ENCODE data around the gene VAMP2. TPM values are rescaled to one million over a fixed set of nuclear protein-coding genes. Genes with fewer than 3 reads are reported as not detected.

Gene VAMP2
- total and polyA plus RNA-seq, 9 of the 15 experiments (the other 6 are each of a cell fraction or from before 2014, with no cell fraction given) = 2.3 to 31.8 (median 6.0) TPM

- TF ChIP-seq MITF (IDR thresholded peaks at IDR 0.05) (no peak), PTBP1 (IDR thresholded peaks at IDR 0.05; ENCODE audit: low read depth, low read length) (no peak), CREBBP (IDR thresholded peaks at IDR 0.05; ENCODE audit: low read depth, low read length) (no peak), ZNF696 (CRISPR knock-in tag; conservative IDR thresholded peaks at IDR 0.05) (no peak), SMARCA5 (IDR thresholded peaks at IDR 0.05) (peak; percentile 73; the same call in 1 of the 2 replicates), WHSC1 (IDR thresholded peaks at IDR 0.05; ENCODE audit: low read length) (no peak), ATF3 (IDR thresholded peaks at IDR 0.05) (no peak), ATF3 (CRISPR knock-in tag; conservative IDR thresholded peaks at IDR 0.05) (no peak; the same call in 1 of the 2 replicates), ZNF551 (CRISPR knock-in tag; IDR thresholded peaks at IDR 0.05) (no peak), RFX5 (IDR thresholded peaks at IDR 0.05; ENCODE audit: low read depth, low read length) (peak; percentile 62; the same call in 1 of the 2 replicates), EP400 (IDR thresholded peaks at IDR 0.05) (no peak; the same call in 1 of the 2 replicates), NR2C1 (IDR thresholded peaks at IDR 0.05) (no peak), NR2C1 (tag; IDR thresholded peaks at IDR 0.05) (peak; percentile 32; the same call in 1 of the 2 replicates), TFAP4 (CRISPR knock-in tag; IDR thresholded peaks at IDR 0.05; ENCODE audit: borderline replicate concordance) (peak; percentile 80), ZNF408 (CRISPR knock-in tag; IDR thresholded peaks at IDR 0.05; ENCODE audit: low read depth) (no peak), SMAD4 (CRISPR knock-in tag; conservative IDR thresholded peaks at IDR 0.05) (0 out of 2 replicates have a peak, but pooled peaks have one; percentile 34), ZNF354B (CRISPR knock-in tag; IDR thresholded peaks at IDR 0.05) (no peak), ZBTB26 (CRISPR knock-in tag; IDR thresholded peaks at IDR 0.05) (no peak), RERE (CRISPR knock-in tag; IDR thresholded peaks at IDR 0.05; ENCODE audit: borderline replicate concordance) (no peak)
Measured at GRCh38 chr17:8186787-8187516, 24.2 kb upstream of the VAMP2 start (continued).
